ENCODE data around the gene ANKRD63.

The ANKRD63 gene

GRCh38 chr15:40282869-40283614 lies at the start of gene ANKRD63:
TSS of gene ANKRD63 (minus strand) at chr15:40283064. CDS start at chr15:40282586, 478 bp downstream.
- peak; percentile 24 for DNase-seq

GRCh38 chr15:40332113-40332781 lies 49.4 kb upstream of the ANKRD63 start:
- no peak for DNase-seq

GRCh38 chr15:40331637-40332036 lies 48.8 kb upstream of the ANKRD63 start:
- DNase-seq, result no peak

GRCh38 chr15:40331026-40331425 lies 48.2 kb upstream of the ANKRD63 start:
- DNase-seq, result no peak

GRCh38 chr15:40330368-40330836 lies 47.5 kb upstream of the ANKRD63 start:
- DNase-seq, result no peak

GRCh38 chr15:40329804-40330203 lies 46.9 kb upstream of the ANKRD63 start:
- no peak for DNase-seq

GRCh38 chr15:40328751-40329150 lies 45.9 kb upstream of the ANKRD63 start:
- DNase-seq, result no peak

GRCh38 chr15:40328176-40328575 lies 45.3 kb upstream of the ANKRD63 start:
- DNase-seq, result no peak

- no peak for DNase-seq
These were observed 44.6 kb upstream of the ANKRD63 start for GRCh38 chr15:40327457-40327856.

GRCh38 chr15:40325700-40326099 lies 42.8 kb upstream of the ANKRD63 start:
- no peak for DNase-seq

GRCh38 chr15:40325188-40325587 lies 42.3 kb upstream of the ANKRD63 start:
- no peak for DNase-seq

- no peak for DNase-seq
These were observed 41.4 kb upstream of the ANKRD63 start for GRCh38 chr15:40323953-40324937.

- DNase-seq, result peak; percentile 92
These were observed 40.5 kb upstream of the ANKRD63 start, which contains the start of gene INAFM2 for GRCh38 chr15:40323239-40323952. TSS of gene INAFM2 (plus strand) at chr15:40323692. CDS start at chr15:40324056, 364 bp downstream.

- DNase-seq, result no peak
These were observed 39.8 kb upstream of the ANKRD63 start for GRCh38 chr15:40322531-40323238.

- DNase-seq, result peak; percentile 55
These were observed 38.1 kb upstream of the ANKRD63 start for GRCh38 chr15:40320931-40321371.

GRCh38 chr15:40320409-40320808 lies 37.5 kb upstream of the ANKRD63 start:
- DNase-seq, result no peak

GRCh38 chr15:40317580-40317979 lies 34.7 kb upstream of the ANKRD63 start:
- DNase-seq, result no peak

- no peak for DNase-seq
These were observed 34.1 kb upstream of the ANKRD63 start for GRCh38 chr15:40316931-40317330.

GRCh38 chr15:40314723-40315276 lies 31.9 kb upstream of the ANKRD63 start:
- DNase-seq, result no peak

- DNase-seq, result peak; percentile 67
These were observed 30.9 kb upstream of the ANKRD63 start for GRCh38 chr15:40313531-40314398.
